Caco-2 (cell line): ENCODE results near the gene LINGO1. TPM values are rescaled to one million over a fixed set of nuclear protein-coding genes. Genes with fewer than 3 reads are reported as not detected.

Experiments
- BruUV-seq: library from RNA; stranded (reverse); fragments of 400-500 nt; replicated peaks from 2 replicates; lab custom pipeline; 2021; lab: Mats Ljungman, UMichigan
- CTCF ChIA-PET: fragments of 300-600 bp; sonication (Branson Sonifier 250); formaldehyde crosslinking; loops from one replicate; lab custom pipeline; 2022; ENCODE audit warnings: antibody characterized with exemption; lab: Charles Lee
- POLR2A ChIA-PET: fragments of 300-600 bp; sonication (Branson Sonifier 250); formaldehyde crosslinking; loops from one replicate; lab custom pipeline; 2022; ENCODE audit warnings: antibody characterized with exemption; lab: Charles Lee
- DNase-seq, 2 experiments: peaks; one replicate each; pipeline versions ENCODE4 v3.0.0 to v3.0.0-alpha.2; 2020 to 2022
- H3K27me3 ChIP-seq: replicated peaks from 2 replicates; pipeline ENCODE4 v1.6.0; 2011; ENCODE audit warnings: low read length; ENCODE audit not compliant: control insufficient read depth, insufficient read depth
- H3K36me3 ChIP-seq: 2 replicates; pipeline ENCODE4 v1.5.1; 2011; ENCODE audit warnings: low read length; ENCODE audit not compliant: control insufficient read depth, insufficient read depth
- H3K4me1 ChIP-seq: fragments of 250-450 bp; sonication (Bioruptor Pico); 2 replicates; pipeline ENCODE4 v1.5.1; 2020; ENCODE audit warnings: mild to moderate bottlenecking
- H3K4me3 ChIP-seq: 2 replicates; pipeline ENCODE4 v1.5.1; 2011; ENCODE audit warnings: low read depth, mild to moderate bottlenecking, control low read depth, low read length
- H3K9me3 ChIP-seq: fragments of 250-450 bp; sonication (Bioruptor Pico); 2 replicates; pipeline ENCODE4 v1.5.1; 2020; ENCODE audit warnings: mild to moderate bottlenecking, moderate library complexity
- H3K27ac Mint-ChIP-seq: one replicate; pipeline ENCODE4 v1.8.0; 2022; ENCODE audit warnings: mixed read lengths; ENCODE audit not compliant: unreplicated experiment
- H3K27me3 Mint-ChIP-seq: one replicate; pipeline ENCODE4 v1.8.0; 2022; ENCODE audit warnings: mixed read lengths; ENCODE audit not compliant: insufficient read depth, unreplicated experiment
- H3K36me3 Mint-ChIP-seq: one replicate; pipeline ENCODE4 v1.8.0; 2022; ENCODE audit warnings: mild to moderate bottlenecking, mixed read lengths; ENCODE audit not compliant: insufficient read depth, unreplicated experiment
- H3K4me1 Mint-ChIP-seq: one replicate; pipeline ENCODE4 v1.8.0; 2022; ENCODE audit warnings: low read depth, mixed read lengths; ENCODE audit not compliant: unreplicated experiment
- H3K4me3 Mint-ChIP-seq: one replicate; pipeline ENCODE4 v1.8.0; 2022; ENCODE audit warnings: mild to moderate bottlenecking, moderate library complexity, mixed read lengths; ENCODE audit not compliant: unreplicated experiment
- H3K9me3 Mint-ChIP-seq: one replicate; pipeline ENCODE4 v1.8.0; 2022; ENCODE audit warnings: mixed read lengths; ENCODE audit not compliant: unreplicated experiment
- CTCF ChIP-seq, 2 experiments: fragments of 200-600 bp in 1 of 2; IDR thresholded peaks; 1 replicate in 1 of 2; 2 replicates in 1 of 2; pipeline versions ENCODE4 v1.5.1 to v1.8.0; 2011 to 2022; ENCODE audit warnings: antibody characterized with exemption in 1 of 2, control low read depth in 1 of 2, inconsistent platforms in 1 of 2, low read depth in 1 of 2, low read length in 1 of 2, mild to moderate bottlenecking in 1 of 2, moderate library complexity in 1 of 2; ENCODE audit not compliant: insufficient read depth in 1 of 2, severe bottlenecking in 1 of 2, unreplicated experiment in 1 of 2
- intact Hi-C: fragments of 100-400 bp; cut with micrococcal nuclease; formaldehyde crosslinking; loops from one replicate; pipeline ENCODE4 v1.10.0; 2022; ENCODE audit not compliant: unreplicated experiment
- total RNA-seq: library from RNA; stranded (reverse); gene quantifications from 2 replicates; pipeline ENCODE4 v1.2.3, GENCODE V29; 2022

The LINGO1 gene
- total RNA-seq, 1 experiment from 2014 or later = 1.4 TPM

- POLR2A ChIA-PET = no interaction called here
These were observed 25.0 kb upstream of the LINGO1 start for GRCh38 chr15:77657634-77658238.

GRCh38 chr15:77656294-77656693 lies 23.6 kb upstream of the LINGO1 start:
- Histone ChIP-seq H3K36me3 (no peaks in the 10 kb centered on the region), H3K4me3 (no peak overlapping the region), H3K4me1 (peaks cover 14% of the 10 kb centered on the region), H3K27me3 (no peaks in the 10 kb centered on the region), H3K9me3 (no peaks in the 10 kb centered on the region)
- CTCF ChIA-PET = interaction anchor here (1.1 to 1.7 kb wide), 3 partner anchors 8 to 164 kb away, joined by 4 to 5 read pairs (median 4); no protein-coding TSS in a partner anchor
- intact Hi-C loops = no loop called here
- Mint-ChIP-seq H3K27ac (no peak overlapping the region), H3K4me1 (peaks cover 7% of the 10 kb centered on the region), H3K27me3 (no peaks in the 10 kb centered on the region), H3K36me3 (no peaks in the 10 kb centered on the region), H3K4me3 (no peak overlapping the region), H3K9me3 (no peaks in the 10 kb centered on the region)
- TF ChIP-seq CTCF (IDR thresholded peaks at IDR 0.05; ENCODE audit: insufficient read depth in 1 of 2, low read depth in 1 of 2, low read length in 1 of 2, severe bottlenecking in 1 of 2, unreplicated experiment in 1 of 2) = no peak
- no TSS peak for BruUV-seq
- POLR2A ChIA-PET = no interaction called here
- no peak for DNase-seq

More at GRCh38 chr15:77657634-77658238, 25.0 kb upstream of the LINGO1 start:
- Histone ChIP-seq H3K36me3 (no peaks in the 10 kb centered on the region), H3K4me1 (peaks cover 14% of the 10 kb centered on the region), H3K27me3 (no peaks in the 10 kb centered on the region), H3K4me3 (no peak overlapping the region), H3K9me3 (no peaks in the 10 kb centered on the region)
- no TSS peak for BruUV-seq
- TF ChIP-seq CTCF (IDR thresholded peaks at IDR 0.05; ENCODE audit: insufficient read depth in 1 of 2, low read depth in 1 of 2, low read length in 1 of 2, severe bottlenecking in 1 of 2, unreplicated experiment in 1 of 2) = no peak
- Mint-ChIP-seq H3K36me3 (no peaks in the 10 kb centered on the region), H3K4me1 (peaks cover 7% of the 10 kb centered on the region), H3K9me3 (no peaks in the 10 kb centered on the region), H3K27ac (no peak overlapping the region), H3K27me3 (no peaks in the 10 kb centered on the region), H3K4me3 (no peak overlapping the region)
- intact Hi-C loops = no loop called here
- DNase-seq = no peak
- CTCF ChIA-PET = interaction anchor here (1.7 kb wide), 1 partner anchor 24 kb away, joined by 4 read pairs; no protein-coding TSS in a partner anchor

GRCh38 chr15:77654975-77655374 lies 22.3 kb upstream of the LINGO1 start:
- peak in 1 of 2 experiments; percentile 57 for DNase-seq
- no peaks in the 10 kb centered on the region for H3K9me3 Mint-ChIP-seq
- POLR2A ChIA-PET = no interaction called here
- H3K27me3 Mint-ChIP-seq = peaks cover 6% of the 10 kb centered on the region
- no peak overlapping the region for H3K4me3 ChIP-seq
- intact Hi-C loops = no loop called here
- no peaks in the 10 kb centered on the region for H3K36me3 Mint-ChIP-seq
- no peak overlapping the region for H3K4me3 Mint-ChIP-seq
- peaks cover 7% of the 10 kb centered on the region for H3K4me1 Mint-ChIP-seq
- peak; percentile 36 to 43 for TF ChIP-seq CTCF (IDR thresholded peaks at IDR 0.05; ENCODE audit: insufficient read depth in 1 of 2, low read depth in 1 of 2, low read length in 1 of 2, severe bottlenecking in 1 of 2, unreplicated experiment in 1 of 2)
- no peak overlapping the region for H3K27ac Mint-ChIP-seq
- CTCF ChIA-PET = interaction anchor here (0.7 to 1.4 kb wide), 7 partner anchors 10 to 166 kb away, joined by 3 to 17 read pairs (median 4); partner anchors contain the start of gene LINGO1
- no TSS peak for BruUV-seq
- H3K9me3 ChIP-seq = no peaks in the 10 kb centered on the region
- peaks cover 12% of the 10 kb centered on the region for H3K4me1 ChIP-seq
- no peaks in the 10 kb centered on the region for H3K36me3 ChIP-seq
- H3K27me3 ChIP-seq = no peaks in the 10 kb centered on the region
